ENCODE measurements around the gene MEF2B. TPM values are rescaled to one million over a fixed set of nuclear protein-coding genes. Genes with fewer than 3 reads are reported as not detected.
A peak's percentile ranks its signal among the peaks of the same experiment; 100 is the strongest.

The MEF2B gene
- total and polyA plus RNA-seq, 2 donors (not counting 3 experiments of a cell fraction or from before 2014, with no cell fraction given): 0.52 to 1.2 TPM

DNA sequence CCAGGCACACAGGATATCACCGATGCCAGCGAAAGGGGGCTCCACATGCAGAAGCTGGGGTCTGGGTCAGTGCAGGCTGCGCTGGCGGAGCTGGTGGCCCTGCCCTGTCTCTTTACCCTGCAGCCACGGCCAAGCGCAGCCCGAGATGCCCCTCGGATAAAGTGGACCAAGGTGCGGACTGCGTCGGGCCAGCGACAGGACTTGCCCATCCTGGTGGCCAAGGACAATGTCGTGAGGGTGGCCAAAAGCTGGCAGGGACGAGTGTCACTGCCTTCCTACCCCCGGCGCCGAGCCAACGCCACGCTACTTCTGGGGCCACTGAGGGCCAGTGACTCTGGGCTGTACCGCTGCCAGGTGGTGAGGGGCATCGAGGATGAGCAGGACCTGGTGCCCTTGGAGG is 48.8 kb upstream of the MEF2B start:
- dilution Hi-C loops (cut with MboI; ENCODE audit: extremely low pct_ligation_motif_present, low sequenced_read_pairs): no loop called here
- POLR2A ChIA-PET: no interaction called here
- no TSS peak for BruUV-seq (replicated peaks)

DNA sequence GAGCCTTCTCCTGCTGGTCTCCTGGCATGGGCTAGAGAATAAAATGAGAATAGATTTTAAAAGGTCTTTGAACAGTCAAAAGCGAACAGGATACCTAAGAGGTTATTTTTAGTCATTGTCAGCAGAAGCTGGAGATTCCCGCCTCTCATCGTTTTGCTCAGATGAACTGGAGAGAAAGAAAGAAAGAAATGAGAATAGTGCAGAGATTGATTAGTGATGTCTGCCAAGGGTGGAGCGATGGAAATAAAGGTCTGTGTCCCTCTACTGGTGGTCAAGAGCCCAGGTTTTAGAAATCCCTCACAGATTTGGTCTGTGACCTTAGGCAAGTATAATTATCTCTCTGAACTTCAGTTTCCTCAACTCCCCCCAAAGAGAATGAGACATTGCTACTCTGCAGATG is 47.0 kb upstream of the MEF2B start:
- dilution Hi-C loops (cut with MboI; ENCODE audit: extremely low pct_ligation_motif_present, low sequenced_read_pairs) (no loop called here), intact Hi-C loops (cut with micrococcal nuclease) (no loop called here)
- TF ChIP-seq POLR2A (IDR thresholded peaks at IDR 0.05; ENCODE audit: low read depth, low read length) (no peak), FOS (IDR thresholded peaks at IDR 0.05; ENCODE audit: borderline replicate concordance, insufficient read depth, low read length) (no peak), GATA2 (IDR thresholded peaks at IDR 0.05; ENCODE audit: insufficient read depth, insufficient read length, low read depth, low read length) (no peak), POLR2AphosphoS5 (IDR thresholded peaks at IDR 0.05; ENCODE audit: insufficient read depth, low read depth, low read length) (no peak), MYC (IDR thresholded peaks at IDR 0.05; ENCODE audit: low read depth, low read length) (no peak)
- TF ChIP-seq, protein P1, sequence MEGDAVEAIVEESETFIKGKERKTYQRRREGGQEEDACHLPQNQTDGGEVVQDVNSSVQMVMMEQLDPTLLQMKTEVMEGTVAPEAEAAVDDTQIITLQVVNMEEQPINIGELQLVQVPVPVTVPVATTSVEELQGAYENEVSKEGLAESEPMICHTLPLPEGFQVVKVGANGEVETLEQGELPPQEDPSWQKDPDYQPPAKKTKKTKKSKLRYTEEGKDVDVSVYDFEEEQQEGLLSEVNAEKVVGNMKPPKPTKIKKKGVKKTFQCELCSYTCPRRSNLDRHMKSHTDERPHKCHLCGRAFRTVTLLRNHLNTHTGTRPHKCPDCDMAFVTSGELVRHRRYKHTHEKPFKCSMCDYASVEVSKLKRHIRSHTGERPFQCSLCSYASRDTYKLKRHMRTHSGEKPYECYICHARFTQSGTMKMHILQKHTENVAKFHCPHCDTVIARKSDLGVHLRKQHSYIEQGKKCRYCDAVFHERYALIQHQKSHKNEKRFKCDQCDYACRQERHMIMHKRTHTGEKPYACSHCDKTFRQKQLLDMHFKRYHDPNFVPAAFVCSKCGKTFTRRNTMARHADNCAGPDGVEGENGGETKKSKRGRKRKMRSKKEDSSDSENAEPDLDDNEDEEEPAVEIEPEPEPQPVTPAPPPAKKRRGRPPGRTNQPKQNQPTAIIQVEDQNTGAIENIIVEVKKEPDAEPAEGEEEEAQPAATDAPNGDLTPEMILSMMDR (IDR thresholded peaks at IDR 0.05; ENCODE audit: extremely low read depth in 1 of 2, insufficient read depth in 1 of 2, low read depth in 1 of 2, low read length in 2 of 2): peak; percentile 7 to 11
- ChIA-PET POLR2A (no interaction called here), CTCF (interaction anchor here (2.9 kb wide), 1 partner anchor 8 kb away, joined by 9 read pairs; no protein-coding TSS in a partner anchor)
- H3K36me3 ChIP-seq (ENCODE audit: control insufficient read depth in 2 of 2, extremely low read depth in 1 of 2, insufficient read depth in 2 of 2, low read length in 2 of 2): no peaks in the 10 kb centered on the region
- H3K27ac ChIP-seq (ENCODE audit: insufficient read depth, low read depth, low read length): no peak overlapping the region
- H3K9ac ChIP-seq (replicated peaks; ENCODE audit: extremely low read depth, insufficient read depth, low read length): no peak overlapping the region
- no peaks in the 10 kb centered on the region for H3K9me1 ChIP-seq (replicated peaks; ENCODE audit: control insufficient read depth, extremely low read depth, insufficient read depth, low read length)
- no peaks in the 10 kb centered on the region for H3K9me3 ChIP-seq (replicated peaks; ENCODE audit: control insufficient read depth, insufficient read depth, low read length)
- H4K20me1 ChIP-seq (replicated peaks; ENCODE audit: control insufficient read depth, extremely low read depth, insufficient read depth, low read length): no peaks in the 10 kb centered on the region
- DNase-seq (ENCODE audit: low read depth, low spot score) (no peak), FAIRE-seq (no peak)
- H3K4me2 ChIP-seq (ENCODE audit: insufficient read depth, low read length): no peak overlapping the region
- H3K27me3 ChIP-seq (ENCODE audit: control insufficient read depth in 2 of 2, insufficient read depth in 2 of 2, low read length in 2 of 2): peaks cover 4 to 8% of the 10 kb centered on the region in 2 experiments
- no peaks in the 10 kb centered on the region for H3K79me2 ChIP-seq (ENCODE audit: control insufficient read depth, insufficient read depth, low read length)
- BruUV-seq (replicated peaks): no TSS peak
- H3K4me3 ChIP-seq (replicated peaks in 1 of 3; ENCODE audit: insufficient read depth in 1 of 3, low read depth in 1 of 3, low read length in 3 of 3): no peak overlapping the region
- no peaks in the 10 kb centered on the region for H3K4me1 ChIP-seq (ENCODE audit: control insufficient read depth, extremely low read depth, insufficient read depth, low read length)
- H2AFZ ChIP-seq (ENCODE audit: low read depth, low read length): no peak overlapping the region

More for the DNA sequence above, 48.8 kb upstream of the MEF2B start:
- Histone ChIP-seq H3K9ac (replicated peaks; ENCODE audit: extremely low read depth, insufficient read depth, low read length) (no peak overlapping the region), H3K27ac (ENCODE audit: insufficient read depth, low read depth, low read length) (no peak overlapping the region), H3K9me3 (replicated peaks; ENCODE audit: control insufficient read depth, insufficient read depth, low read length) (no peaks in the 10 kb centered on the region), H3K27me3 (ENCODE audit: control insufficient read depth in 2 of 2, insufficient read depth in 2 of 2, low read length in 2 of 2) (peaks cover 0 to 4% of the 10 kb centered on the region in 2 experiments), H3K36me3 (ENCODE audit: control insufficient read depth in 2 of 2, extremely low read depth in 1 of 2, insufficient read depth in 2 of 2, low read length in 2 of 2) (no peaks in the 10 kb centered on the region), H3K4me1 (ENCODE audit: control insufficient read depth, extremely low read depth, insufficient read depth, low read length) (no peaks in the 10 kb centered on the region), H4K20me1 (replicated peaks; ENCODE audit: control insufficient read depth, extremely low read depth, insufficient read depth, low read length) (no peaks in the 10 kb centered on the region), H2AFZ (ENCODE audit: low read depth, low read length) (no peak overlapping the region), H3K9me1 (replicated peaks; ENCODE audit: control insufficient read depth, extremely low read depth, insufficient read depth, low read length) (no peaks in the 10 kb centered on the region), H3K79me2 (ENCODE audit: control insufficient read depth, insufficient read depth, low read length) (no peaks in the 10 kb centered on the region), H3K4me3 (replicated peaks in 1 of 3; ENCODE audit: insufficient read depth in 1 of 3, low read depth in 1 of 3, low read length in 3 of 3) (no peak overlapping the region), H3K4me2 (ENCODE audit: insufficient read depth, low read length) (no peak overlapping the region)
- no peak for FAIRE-seq
- CTCF ChIA-PET: interaction anchor here (0.7 kb wide), 1 partner anchor 134 kb away, joined by 3 read pairs; no protein-coding TSS in a partner anchor
- intact Hi-C loops (cut with micrococcal nuclease): no loop called here
- TF ChIP-seq JUN (IDR thresholded peaks at IDR 0.05; ENCODE audit: borderline replicate concordance, insufficient read depth, insufficient read length, low read depth) (no peak), POLR2A (IDR thresholded peaks at IDR 0.05; ENCODE audit: low read depth, low read length) (no peak), POLR2AphosphoS5 (IDR thresholded peaks at IDR 0.05; ENCODE audit: insufficient read depth, low read depth, low read length) (no peak), MYC (IDR thresholded peaks at IDR 0.05; ENCODE audit: low read depth, low read length) (no peak), EZH2 (IDR thresholded peaks at IDR 0.05; ENCODE audit: borderline replicate concordance, low read depth, low read length, severe bottlenecking) (no peak)
- TF ChIP-seq, protein P2, sequence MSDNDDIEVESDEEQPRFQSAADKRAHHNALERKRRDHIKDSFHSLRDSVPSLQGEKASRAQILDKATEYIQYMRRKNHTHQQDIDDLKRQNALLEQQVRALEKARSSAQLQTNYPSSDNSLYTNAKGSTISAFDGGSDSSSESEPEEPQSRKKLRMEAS (IDR thresholded peaks at IDR 0.05; ENCODE audit: insufficient read depth, insufficient read length): no peak
- no peak for DNase-seq (ENCODE audit: low read depth, low spot score)
